CD14-positive monocyte (primary cell): ENCODE measurements around the gene TSHZ2. TPM values are rescaled to one million over a fixed set of nuclear protein-coding genes. Genes with fewer than 3 reads are reported as not detected.

Experiments used
- DNase-seq, 3 donors: peaks; one replicate each; pipeline ENCODE4 v3.0.0-alpha.2; 2011 to 2022
- H2AFZ ChIP-seq: 2 replicates; pipeline ENCODE4 v1.6.0; 2012; ENCODE audit warnings: mild to moderate bottlenecking, low read depth, low read length, inconsistent platforms; ENCODE audit not compliant: insufficient read depth, poor library complexity, severe bottlenecking
- H3K27ac ChIP-seq, 2 donors: 1 replicate in 1 of 2; 2 replicates in 1 of 2; pipeline ENCODE4 v1.5.1; 2012 to 2013; ENCODE audit warnings: low read length in 2 of 2, control low read depth in 1 of 2, inconsistent platforms in 1 of 2, low read depth in 1 of 2, mild to moderate bottlenecking in 1 of 2
- H3K27me3 ChIP-seq, 2 donors: one replicate each; pipeline versions ENCODE4 v1.6.0 to v1.6.1; 2011 to 2013; ENCODE audit warnings: low read length in 2 of 2; ENCODE audit not compliant: control insufficient read depth in 2 of 2, insufficient read depth in 2 of 2
- H3K36me3 ChIP-seq, 2 donors: replicated peaks in 1 of 2; 1 replicate in 1 of 2; 2 replicates in 1 of 2; pipeline versions ENCODE4 v1.5.1 to v1.6.1; 2012 to 2013; ENCODE audit warnings: low read length in 2 of 2, control low read depth in 1 of 2, inconsistent platforms in 1 of 2, mild to moderate bottlenecking in 1 of 2; ENCODE audit not compliant: insufficient read depth in 2 of 2, control insufficient read depth in 1 of 2
- H3K4me1 ChIP-seq, 2 donors: 1 replicate in 1 of 2; 2 replicates in 1 of 2; pipeline versions ENCODE4 v1.5.1 to v1.6.1; 2012 to 2013; ENCODE audit warnings: low read length in 2 of 2, control low read depth in 1 of 2, inconsistent platforms in 1 of 2, mild to moderate bottlenecking in 1 of 2, moderate library complexity in 1 of 2; ENCODE audit not compliant: insufficient read depth in 2 of 2, control insufficient read depth in 1 of 2
- H3K4me2 ChIP-seq: replicated peaks from 2 replicates; pipeline ENCODE3; 2012; ENCODE audit warnings: low read length, moderate library complexity, mild to moderate bottlenecking; ENCODE audit not compliant: poor library complexity, severe bottlenecking; ENCODE audit errors: extremely low read depth
- H3K4me3 ChIP-seq, 3 experiments: fragments of 200-600 bp in 1 of 3; sonication (generic) in 1 of 3; replicated peaks in 1 of 3; 1 replicate in 2 of 3; 2 replicates in 1 of 3; pipeline ENCODE4 v1.5.1; 2011 to 2013; ENCODE audit warnings: low read length in 3 of 3, mild to moderate bottlenecking in 3 of 3, control low read depth in 2 of 3, low read depth in 2 of 3, inconsistent platforms in 1 of 3, moderate library complexity in 1 of 3
- H3K79me2 ChIP-seq: 2 replicates; pipeline ENCODE4 v1.6.0; 2012; ENCODE audit warnings: mild to moderate bottlenecking, control low read depth, inconsistent platforms, low read length, moderate library complexity; ENCODE audit not compliant: insufficient read depth
- H3K9ac ChIP-seq: 2 replicates; pipeline ENCODE4 v1.6.0; 2017; ENCODE audit warnings: low read length, mild to moderate bottlenecking; ENCODE audit not compliant: insufficient read depth, poor library complexity, severe bottlenecking
- H3K9me3 ChIP-seq, 2 donors: replicated peaks in 1 of 2; 1 replicate in 1 of 2; 2 replicates in 1 of 2; pipeline versions ENCODE4 v1.5.1 to v1.6.1; 2012 to 2013; ENCODE audit warnings: low read length in 2 of 2, control low read depth in 1 of 2; ENCODE audit not compliant: control insufficient read depth in 1 of 2, insufficient read depth in 1 of 2
- H4K20me1 ChIP-seq: 2 replicates; pipeline ENCODE4 v1.6.0; 2012; ENCODE audit warnings: mild to moderate bottlenecking, low read length, control low read depth, moderate library complexity; ENCODE audit not compliant: insufficient read depth
- H3K27ac Mint-ChIP-seq, 7 donors: one replicate each; pipeline ENCODE4 v1.8.0; 2020; ENCODE audit warnings: mild to moderate bottlenecking in 7 of 7, mixed read lengths in 7 of 7, moderate library complexity in 6 of 7, inconsistent platforms in 2 of 7
- H3K27me3 Mint-ChIP-seq, 3 donors: one replicate each; pipeline ENCODE4 v1.8.0; 2021 to 2022; ENCODE audit warnings: low read depth in 3 of 3, mild to moderate bottlenecking in 3 of 3, mixed read lengths in 3 of 3, moderate library complexity in 3 of 3, inconsistent platforms in 1 of 3
- H3K36me3 Mint-ChIP-seq, 2 donors: one replicate each; pipeline ENCODE4 v1.8.0; 2020; ENCODE audit warnings: mixed read lengths in 2 of 2, inconsistent platforms in 1 of 2, mild to moderate bottlenecking in 1 of 2
- H3K4me1 Mint-ChIP-seq: one replicate; pipeline ENCODE4 v1.8.0; 2020; ENCODE audit warnings: mild to moderate bottlenecking, mixed read lengths
- H3K4me3 Mint-ChIP-seq, 2 donors: one replicate each; pipeline ENCODE4 v1.8.0; 2020; ENCODE audit warnings: mild to moderate bottlenecking in 2 of 2, mixed read lengths in 2 of 2, moderate library complexity in 1 of 2
- H3K9me3 Mint-ChIP-seq, 7 donors: one replicate each; pipeline ENCODE4 v1.8.0; 2020 to 2022; ENCODE audit warnings: mixed read lengths in 7 of 7, mild to moderate bottlenecking in 6 of 7, moderate library complexity in 6 of 7, inconsistent platforms in 2 of 7
- WGBS: methylation state at CpG from one replicate; pipeline ENCODE4 v1.1.5; 2013; ENCODE audit warnings: missing lambda C conversion rate; ENCODE audit not compliant: insufficient coverage; 5-methylcytosine and 5-hydroxymethylcytosine counted together
- intact Hi-C, 2 donors: fragments of 100-400 bp; cut with micrococcal nuclease; formaldehyde crosslinking; loops; one replicate each; pipeline versions ENCODE4 v1.15.0 to v1.15.1; 2023
- polyA plus RNA-seq, 3 donors: library from polyadenylated mRNA; depleted of rRNA in 1 of 3; unstranded in 2 of 3; stranded (reverse) in 1 of 3; fragments of 300-500 nt in 2 of 3; fragments of >200 nt in 1 of 3; fragmentation: Illumina TruSeq in 2 of 3; gene quantifications; 1 replicate in 2 of 3; 2 replicates in 1 of 3; pipeline ENCODE4 v1.2.3, GENCODE V29; 2012 to 2021
- TF ChIP-seq, protein P1 (sequence below): fragments of 200-600 bp; IDR thresholded peaks from one replicate; pipeline ENCODE4 v1.8.0; 2022; ENCODE audit warnings: antibody characterized with exemption, mild to moderate bottlenecking

TSHZ2 gene
- polyA plus RNA-seq, 3 donors: not detected

DNA sequence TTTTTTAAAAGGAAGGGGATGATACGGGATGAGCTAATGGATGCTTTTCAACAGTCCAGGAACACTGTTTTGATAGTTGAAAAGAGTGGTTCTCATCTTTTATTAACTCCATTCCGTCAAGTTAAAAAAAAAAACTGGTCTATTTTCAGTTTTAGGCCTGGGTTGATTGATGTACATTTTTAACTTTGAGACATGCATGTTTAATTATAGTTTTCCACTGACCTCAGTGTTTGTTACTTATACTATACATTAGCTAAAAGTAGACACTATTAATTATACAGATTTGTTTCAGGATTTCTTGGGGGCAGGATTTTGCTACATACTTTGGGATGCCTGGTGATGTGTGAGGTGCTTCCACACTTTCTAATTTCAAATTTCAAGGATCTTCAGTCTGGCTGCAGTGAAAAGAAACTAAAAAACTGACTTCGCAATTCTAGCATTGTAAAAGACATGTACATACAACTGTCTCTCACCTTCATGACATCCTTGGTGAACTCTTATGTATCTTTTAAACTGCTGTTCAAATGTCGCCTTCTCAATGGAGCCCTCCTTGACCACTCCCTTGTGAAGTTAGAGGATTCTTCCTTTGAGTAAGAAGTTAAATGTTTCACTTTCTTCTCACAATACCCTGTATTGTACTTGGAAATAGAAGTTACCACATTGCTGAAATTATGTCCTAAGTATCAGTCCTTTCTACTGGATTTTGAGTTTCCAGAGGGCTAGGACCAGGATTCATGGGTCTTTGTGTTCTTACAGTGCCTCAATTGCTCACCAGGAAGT, 101.7 kb downstream of the TSHZ2 start:
- no peak overlapping the region for H3K27ac Mint-ChIP-seq
- H3K27me3 ChIP-seq: peaks cover 0 to 3% of the 10 kb centered on the region in 2 donors
- TF ChIP-seq, protein P1, sequence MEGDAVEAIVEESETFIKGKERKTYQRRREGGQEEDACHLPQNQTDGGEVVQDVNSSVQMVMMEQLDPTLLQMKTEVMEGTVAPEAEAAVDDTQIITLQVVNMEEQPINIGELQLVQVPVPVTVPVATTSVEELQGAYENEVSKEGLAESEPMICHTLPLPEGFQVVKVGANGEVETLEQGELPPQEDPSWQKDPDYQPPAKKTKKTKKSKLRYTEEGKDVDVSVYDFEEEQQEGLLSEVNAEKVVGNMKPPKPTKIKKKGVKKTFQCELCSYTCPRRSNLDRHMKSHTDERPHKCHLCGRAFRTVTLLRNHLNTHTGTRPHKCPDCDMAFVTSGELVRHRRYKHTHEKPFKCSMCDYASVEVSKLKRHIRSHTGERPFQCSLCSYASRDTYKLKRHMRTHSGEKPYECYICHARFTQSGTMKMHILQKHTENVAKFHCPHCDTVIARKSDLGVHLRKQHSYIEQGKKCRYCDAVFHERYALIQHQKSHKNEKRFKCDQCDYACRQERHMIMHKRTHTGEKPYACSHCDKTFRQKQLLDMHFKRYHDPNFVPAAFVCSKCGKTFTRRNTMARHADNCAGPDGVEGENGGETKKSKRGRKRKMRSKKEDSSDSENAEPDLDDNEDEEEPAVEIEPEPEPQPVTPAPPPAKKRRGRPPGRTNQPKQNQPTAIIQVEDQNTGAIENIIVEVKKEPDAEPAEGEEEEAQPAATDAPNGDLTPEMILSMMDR: no peak
- intact Hi-C loops: no loop called here
- H3K4me3 Mint-ChIP-seq: no peak overlapping the region
- H3K4me1 Mint-ChIP-seq: no peaks in the 10 kb centered on the region
- no peaks in the 10 kb centered on the region for H3K4me1 ChIP-seq
- H3K27me3 Mint-ChIP-seq: peaks cover 0 to 4% (median 2%) of the 10 kb centered on the region in 3 donors
- H3K4me3 ChIP-seq: no peak overlapping the region
- H3K79me2 ChIP-seq: no peaks in the 10 kb centered on the region
- no peak for DNase-seq
- H3K9me3 ChIP-seq: no peaks in the 10 kb centered on the region
- H3K27ac ChIP-seq: no peak overlapping the region
- no peaks in the 10 kb centered on the region for H4K20me1 ChIP-seq
- H3K4me2 ChIP-seq: no peak overlapping the region
- H3K36me3 Mint-ChIP-seq: no peaks in the 10 kb centered on the region
- no peaks in the 10 kb centered on the region for H3K36me3 ChIP-seq
- 100% methylated on average over 1 of the region's 4 CpGs for WGBS
- no peak overlapping the region for H2AFZ ChIP-seq
- peaks cover 0 to 2% (median 0%) of the 10 kb centered on the region in 7 donors for H3K9me3 Mint-ChIP-seq
- no peak overlapping the region for H3K9ac ChIP-seq

GRCh38 chr20:53074811-53075314, 102.7 kb downstream of the TSHZ2 start:
- H2AFZ ChIP-seq: no peak overlapping the region
- no peak overlapping the region for H3K27ac ChIP-seq
- Mint-ChIP-seq H3K27ac (no peak overlapping the region), H3K4me1 (no peaks in the 10 kb centered on the region), H3K27me3 (peaks cover 0 to 4% (median 2%) of the 10 kb centered on the region in 3 donors), H3K36me3 (no peaks in the 10 kb centered on the region), H3K4me3 (no peak overlapping the region), H3K9me3 (peaks cover 0 to 2% (median 0%) of the 10 kb centered on the region in 7 donors)
- intact Hi-C loops: no loop called here
- H3K4me1 ChIP-seq: no peaks in the 10 kb centered on the region
- no peak for DNase-seq
- H3K27me3 ChIP-seq: peaks cover 0 to 3% of the 10 kb centered on the region in 2 donors
- no peak overlapping the region for H3K4me3 ChIP-seq
- no peaks in the 10 kb centered on the region for H3K79me2 ChIP-seq
- no peaks in the 10 kb centered on the region for H3K36me3 ChIP-seq
- 60% methylated on average over 1 of the region's 4 CpGs for WGBS
- TF ChIP-seq, protein P1: no peak
- no peak overlapping the region for H3K9ac ChIP-seq
- no peak overlapping the region for H3K4me2 ChIP-seq
- no peaks in the 10 kb centered on the region for H3K9me3 ChIP-seq
- no peaks in the 10 kb centered on the region for H4K20me1 ChIP-seq
